Stomach (tissue), 4 donors: ENCODE results near the gene TMEM255B.

ENCODE experiments used
- CTCF ChIP-seq, 7 experiments: fragments of 450-650 bp in 4 of 7; fragments of 200-600 bp in 3 of 7; sonication (generic) in 3 of 7; IDR thresholded peaks; one replicate each; pipeline ENCODE4 v1.5.1; 2016 to 2019; ENCODE audit warnings: antibody characterized with exemption in 7 of 7, control low read depth in 2 of 7, mild to moderate bottlenecking in 1 of 7
- EP300 ChIP-seq: sonication (generic); formaldehyde crosslinking; IDR thresholded peaks from one replicate; pipeline ENCODE4 v1.6.1; 2017; ENCODE audit warnings: antibody characterized with exemption
- POLR2A ChIP-seq, 4 donors: fragments of 450-650 bp; IDR thresholded peaks; one replicate each; pipeline ENCODE4 v1.6.1; 2016; ENCODE audit warnings: antibody characterized with exemption in 4 of 4, control low read depth in 2 of 4, mild to moderate bottlenecking in 1 of 4, moderate library complexity in 1 of 4
- POLR2AphosphoS5 ChIP-seq, 3 donors: sonication (generic); formaldehyde crosslinking; IDR thresholded peaks; one replicate each; pipeline ENCODE4 v1.6.1; 2016; ENCODE audit warnings: antibody characterized with exemption in 3 of 3

- TF ChIP-seq CTCF (IDR thresholded peaks at IDR 0.05): no peak
- no peak for TF ChIP-seq POLR2A (IDR thresholded peaks at IDR 0.05)
- TF ChIP-seq POLR2AphosphoS5 (IDR thresholded peaks at IDR 0.05): no peak
- no peak for TF ChIP-seq EP300
Measured at GRCh38 chr13:113857531-113858195, 98.6 kb downstream of the TMEM255B start.
